Transverse colon (tissue), 1 donor: ENCODE results near the gene PTPN11.

ENCODE experiments used
- EP300 ChIP-seq: sonication (generic); formaldehyde crosslinking; IDR thresholded peaks from one replicate; pipeline ENCODE4 v1.6.1; 2017; ENCODE audit warnings: antibody characterized with exemption, low read depth
- POLR2A ChIP-seq: fragments of 450-650 bp; IDR thresholded peaks from one replicate; pipeline ENCODE4 v1.6.1; 2016; ENCODE audit warnings: antibody characterized with exemption, mild to moderate bottlenecking, moderate library complexity

GRCh38 chr12:112555621-112556233 lies 137.0 kb downstream of the PTPN11 start:
- no peak for TF ChIP-seq EP300
- TF ChIP-seq POLR2A: no peak
